GM12872 (cell line): Measurements from ENCODE around the gene FCRL2.

Source experiments
- TF ChIP-seq, protein P1 (sequence below): IDR thresholded peaks from 3 replicates; pipeline ENCODE4 v1.5.1; 2011; ENCODE audit warnings: low read depth, mild to moderate bottlenecking, low read length, moderate library complexity; ENCODE audit not compliant: insufficient read depth

Gene FCRL2

DNA sequence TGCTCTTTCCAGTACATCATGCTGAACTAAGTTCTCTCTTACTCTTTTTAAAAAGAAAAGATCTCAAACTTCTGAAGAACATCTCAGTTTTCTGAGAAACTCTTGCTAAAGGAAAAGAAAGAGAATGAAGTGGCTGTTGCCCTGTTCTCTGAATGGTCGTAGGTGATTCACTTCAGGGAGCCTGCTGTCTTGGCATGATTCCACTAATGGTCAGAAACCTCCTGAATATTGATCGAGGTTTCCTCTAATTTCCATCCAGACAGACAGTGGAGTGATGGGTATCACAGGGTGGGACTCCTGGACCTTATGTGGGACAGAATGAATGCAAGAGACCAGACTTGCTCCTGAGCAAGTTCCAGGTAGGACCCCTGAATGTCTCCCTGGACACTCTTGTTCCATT, 2.5 kb downstream of the FCRL2 start:
- TF ChIP-seq, protein P1, sequence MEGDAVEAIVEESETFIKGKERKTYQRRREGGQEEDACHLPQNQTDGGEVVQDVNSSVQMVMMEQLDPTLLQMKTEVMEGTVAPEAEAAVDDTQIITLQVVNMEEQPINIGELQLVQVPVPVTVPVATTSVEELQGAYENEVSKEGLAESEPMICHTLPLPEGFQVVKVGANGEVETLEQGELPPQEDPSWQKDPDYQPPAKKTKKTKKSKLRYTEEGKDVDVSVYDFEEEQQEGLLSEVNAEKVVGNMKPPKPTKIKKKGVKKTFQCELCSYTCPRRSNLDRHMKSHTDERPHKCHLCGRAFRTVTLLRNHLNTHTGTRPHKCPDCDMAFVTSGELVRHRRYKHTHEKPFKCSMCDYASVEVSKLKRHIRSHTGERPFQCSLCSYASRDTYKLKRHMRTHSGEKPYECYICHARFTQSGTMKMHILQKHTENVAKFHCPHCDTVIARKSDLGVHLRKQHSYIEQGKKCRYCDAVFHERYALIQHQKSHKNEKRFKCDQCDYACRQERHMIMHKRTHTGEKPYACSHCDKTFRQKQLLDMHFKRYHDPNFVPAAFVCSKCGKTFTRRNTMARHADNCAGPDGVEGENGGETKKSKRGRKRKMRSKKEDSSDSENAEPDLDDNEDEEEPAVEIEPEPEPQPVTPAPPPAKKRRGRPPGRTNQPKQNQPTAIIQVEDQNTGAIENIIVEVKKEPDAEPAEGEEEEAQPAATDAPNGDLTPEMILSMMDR = no peak

DNA sequence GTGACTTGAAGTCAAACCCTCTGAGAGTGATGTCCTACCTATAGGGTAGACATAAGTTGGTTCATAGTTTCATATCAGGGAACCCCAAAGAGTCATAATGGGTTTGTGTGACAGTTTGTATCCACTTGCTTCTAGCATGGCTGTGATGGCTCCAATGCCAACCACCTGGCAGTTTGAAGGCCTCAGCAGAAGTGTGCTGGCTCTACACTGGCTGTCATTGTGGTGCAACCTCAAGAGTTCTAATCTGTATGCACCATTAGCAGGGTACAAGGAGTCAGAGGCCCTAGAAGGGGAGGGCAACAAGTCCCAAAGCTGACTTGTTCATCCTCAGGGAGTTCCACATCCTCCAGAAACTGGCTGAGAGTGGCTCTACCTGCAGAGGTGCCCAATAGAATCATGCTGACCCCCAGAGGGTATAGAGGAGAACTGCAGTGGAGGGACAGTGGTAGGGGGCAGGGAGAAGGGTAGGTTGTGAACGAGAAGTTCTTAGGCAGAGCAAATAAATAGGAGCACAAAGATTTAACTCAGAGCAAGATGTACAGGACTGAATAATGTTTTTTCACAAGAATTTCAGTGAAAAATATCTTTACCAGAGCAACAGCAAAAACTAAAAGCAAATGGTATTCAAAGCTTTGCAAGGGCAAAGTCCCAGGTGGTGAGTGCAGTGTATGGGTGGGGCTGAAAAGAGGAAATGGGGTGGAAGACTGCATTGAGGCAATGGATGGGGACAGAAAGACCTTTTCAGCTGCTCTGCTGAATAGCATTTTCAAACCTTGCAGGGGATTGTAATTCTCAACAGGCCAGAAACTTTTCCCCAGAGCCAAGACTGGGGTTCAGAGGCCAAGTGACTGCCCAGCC, 3.2 kb downstream of the FCRL2 start:
- TF ChIP-seq, protein P1 = peak; percentile 82

DNA sequence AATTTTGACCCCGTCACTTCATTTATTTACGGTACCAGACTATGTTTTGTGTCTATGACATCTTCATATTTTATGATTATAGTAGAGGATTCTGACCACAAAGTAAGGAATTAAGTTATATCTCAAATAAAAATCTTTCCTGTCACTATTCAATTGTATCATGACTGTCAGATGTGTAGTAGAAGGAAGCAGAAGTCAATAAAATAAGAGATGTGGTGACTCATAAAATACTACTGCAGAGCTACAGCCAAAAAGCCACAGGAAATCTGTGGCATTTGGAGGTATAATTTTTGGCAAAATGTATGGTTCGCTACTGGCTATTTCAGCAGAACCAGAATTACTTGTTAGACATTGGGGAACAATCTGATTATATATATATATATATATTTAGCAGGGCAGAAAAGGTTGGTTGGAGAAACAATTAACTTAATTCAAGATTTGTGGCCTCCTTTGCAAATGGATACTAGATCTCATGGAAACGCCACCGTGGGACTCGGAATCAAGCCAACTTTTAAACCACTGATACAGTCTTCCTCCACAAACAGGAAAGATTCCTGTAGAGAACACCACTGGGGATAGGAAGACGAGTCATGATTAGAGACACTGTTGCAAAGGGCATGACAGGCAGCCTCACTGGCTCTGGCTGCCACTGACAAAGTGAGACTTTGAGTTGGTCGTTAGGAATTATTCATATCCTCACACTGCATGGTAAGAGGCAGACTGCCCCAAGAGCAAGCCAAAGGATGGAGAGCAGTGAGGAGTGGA, 5.1 kb downstream of the FCRL2 start:
- TF ChIP-seq, protein P1 = no peak

DNA sequence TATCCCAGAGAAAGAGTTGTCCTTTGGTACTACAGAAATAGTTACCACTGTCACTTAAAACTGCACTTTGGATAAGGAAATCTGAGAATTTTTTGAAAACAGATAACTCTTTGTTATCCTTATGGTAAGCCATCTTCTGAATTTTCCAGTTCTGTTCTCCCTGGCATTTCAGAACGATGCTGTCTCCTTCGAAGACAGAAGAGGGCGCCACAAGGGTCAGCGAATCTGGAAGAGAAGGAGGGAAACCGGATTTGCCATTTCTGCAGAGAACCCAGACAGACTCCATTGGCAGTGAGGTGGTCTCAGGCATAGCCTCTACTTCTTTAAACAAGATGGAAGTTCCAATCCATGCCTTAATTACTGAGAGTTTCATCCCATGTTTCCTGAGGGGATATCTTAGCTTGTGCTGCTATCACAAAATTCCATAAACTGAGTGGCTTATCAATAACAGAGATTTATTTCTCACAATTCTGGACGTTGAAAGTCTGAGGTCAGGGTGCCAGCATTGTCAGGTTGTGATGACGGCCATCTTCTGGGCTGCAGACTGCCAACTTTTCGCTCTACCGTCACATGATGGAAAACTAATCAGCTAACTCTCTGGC, 6.4 kb downstream of the FCRL2 start:
- TF ChIP-seq, protein P1 = peak; percentile 52

DNA sequence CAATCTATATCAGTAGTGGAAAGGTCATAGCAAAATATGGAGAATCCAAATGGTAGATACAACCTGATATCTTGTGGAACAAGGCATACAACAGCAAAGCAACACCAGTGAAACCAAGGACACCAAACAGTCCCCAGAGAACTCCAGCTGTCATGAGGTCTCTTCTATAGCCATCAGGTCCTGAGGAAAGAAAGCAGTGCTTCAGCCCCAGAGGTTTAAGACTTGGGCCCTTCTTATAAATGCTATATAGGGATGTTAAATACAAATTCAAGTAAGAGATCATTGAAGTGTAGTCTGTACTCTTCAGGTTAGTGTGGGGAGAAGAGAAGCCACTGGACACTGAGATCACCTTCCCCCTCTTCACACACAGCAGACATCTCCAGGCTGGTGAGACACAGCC, 10.1 kb downstream of the FCRL2 start:
- TF ChIP-seq, protein P1 = no peak

DNA sequence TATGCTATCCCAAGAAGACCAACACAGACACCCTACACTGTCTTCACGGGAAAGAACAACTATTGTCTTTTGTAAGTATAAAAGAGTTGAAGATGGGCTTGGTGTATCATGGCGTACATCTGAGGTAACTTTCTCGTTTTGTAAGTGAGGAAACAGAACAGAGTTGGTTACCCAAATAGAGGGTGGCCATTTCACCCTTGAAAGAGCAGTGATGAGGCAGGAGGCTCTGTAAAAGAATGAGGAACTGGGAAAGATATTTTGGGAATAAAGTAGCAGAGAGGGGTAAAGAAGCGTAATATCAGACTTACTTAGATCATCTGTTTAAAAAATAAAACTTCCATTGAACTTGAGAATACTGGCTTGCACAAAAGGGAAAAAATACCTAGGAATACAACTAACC, 18.9 kb downstream of the FCRL2 start:
- TF ChIP-seq, protein P1 = no peak

DNA sequence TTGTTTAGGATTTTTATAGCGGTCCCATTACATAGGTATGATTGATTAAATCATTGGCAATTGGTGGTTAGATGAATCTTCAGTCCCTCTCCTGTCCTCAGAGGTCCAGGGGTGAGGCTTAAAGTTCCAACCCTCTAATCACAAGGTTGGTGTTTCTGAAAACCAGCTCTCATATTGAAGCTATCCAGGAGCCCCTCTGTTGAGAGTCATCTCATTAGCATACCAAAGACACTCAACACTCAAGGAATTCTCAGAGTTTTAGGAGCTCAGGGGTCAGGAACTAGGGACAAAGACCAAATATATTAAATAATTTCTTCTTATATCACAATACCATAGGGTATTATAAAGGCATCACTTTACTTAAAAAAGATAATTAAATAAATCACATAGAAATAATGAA, 23.3 kb downstream of the FCRL2 start:
- TF ChIP-seq, protein P1 = no peak
